HG02840 (cell line): ENCODE measurements around the gene SLIT1.
A peak's percentile ranks its signal among the peaks of the same experiment; 100 is the strongest.

ENCODE experiments used
- ATAC-seq: cut with Tn5 transposase; IDR thresholded peaks from one replicate; pipeline ENCODE4 v1.9.1; 2021; ENCODE audit warnings: mild to moderate bottlenecking, moderate library complexity, moderate number of reproducible peaks; ENCODE audit not compliant: unreplicated experiment, low FRiP score

The SLIT1 gene

GRCh38 chr10:97032624-97033023 lies 153.1 kb downstream of the SLIT1 start:
- ATAC-seq, result no peak

DNA sequence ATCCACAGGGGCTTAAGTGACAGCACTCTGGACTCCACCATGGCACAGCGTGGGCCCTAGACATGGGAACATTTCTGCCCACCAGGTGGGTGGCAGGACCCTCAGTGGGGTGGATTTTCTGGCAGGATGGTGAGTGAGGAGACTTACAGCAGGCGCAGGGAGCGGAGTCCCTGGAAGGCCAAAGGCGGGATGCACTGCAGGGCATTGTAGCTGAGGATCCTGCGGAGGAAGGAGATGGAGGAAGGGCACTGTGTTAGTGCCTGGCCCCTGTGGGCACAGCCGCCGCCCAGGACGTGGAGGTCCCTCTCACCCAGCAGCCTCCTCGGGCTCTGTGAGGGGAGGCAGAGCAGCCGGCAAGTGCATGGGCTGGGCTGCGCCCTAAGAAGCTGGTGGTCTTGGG lies 154.3 kb downstream of the SLIT1 start:
- ATAC-seq, result no peak

DNA sequence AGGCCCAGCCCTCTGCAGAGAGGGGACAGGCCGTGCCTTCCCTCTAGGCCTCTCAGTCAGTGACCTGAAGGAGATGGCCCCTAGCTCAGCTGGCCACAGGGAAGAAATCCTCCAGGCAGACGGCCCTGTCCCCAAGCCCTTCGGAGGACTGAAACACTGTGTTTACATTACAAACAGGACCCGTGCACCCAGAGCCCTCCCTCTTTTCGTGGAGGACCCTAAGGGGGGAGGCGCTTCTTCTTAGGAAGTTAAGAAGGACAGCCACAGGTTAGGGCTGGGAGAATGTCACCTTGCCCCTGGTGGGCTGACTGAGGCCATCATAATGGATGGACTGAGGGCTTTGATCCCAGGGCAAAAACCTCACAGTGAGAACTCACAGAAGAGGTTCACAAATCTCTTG lies 154.9 kb downstream of the SLIT1 start:
- no peak for ATAC-seq

DNA sequence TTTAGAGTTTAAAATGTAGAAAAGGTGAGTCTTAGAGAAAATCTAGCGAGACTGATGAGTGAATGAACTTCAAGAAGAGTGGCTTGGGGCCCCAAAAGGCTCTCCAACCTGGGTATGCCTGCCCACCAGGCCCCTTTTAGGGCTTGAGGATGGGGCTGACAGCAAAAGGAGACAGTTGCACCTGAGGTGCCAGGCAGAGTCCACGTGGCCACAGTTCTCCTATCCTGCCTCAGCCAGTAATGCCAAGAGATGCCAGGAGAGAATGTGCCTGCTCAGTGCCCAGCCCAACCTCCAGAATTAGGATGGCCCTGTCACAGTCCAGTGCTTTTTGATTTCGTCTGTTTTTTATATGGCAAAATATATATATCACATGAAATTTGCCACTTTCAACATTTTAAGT lies 156.5 kb downstream of the SLIT1 start:
- ATAC-seq, result no peak

DNA sequence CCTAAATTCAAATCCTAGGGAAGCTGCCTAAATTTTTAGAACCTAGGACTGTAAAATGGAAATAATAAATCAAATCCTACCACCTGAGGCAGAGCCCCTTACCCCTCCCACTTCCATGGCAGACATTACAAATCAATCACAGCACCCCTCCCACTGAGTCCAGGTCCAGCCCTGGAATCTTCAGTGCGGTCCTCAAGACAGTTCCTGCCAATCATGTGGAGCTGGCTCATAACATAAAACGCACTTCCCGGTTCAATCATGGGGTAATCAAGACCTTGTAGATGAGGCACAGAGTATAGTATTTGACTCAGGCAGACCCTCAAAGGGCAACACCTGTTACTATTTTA lies 157.0 kb downstream of the SLIT1 start:
- ATAC-seq, result no peak

DNA sequence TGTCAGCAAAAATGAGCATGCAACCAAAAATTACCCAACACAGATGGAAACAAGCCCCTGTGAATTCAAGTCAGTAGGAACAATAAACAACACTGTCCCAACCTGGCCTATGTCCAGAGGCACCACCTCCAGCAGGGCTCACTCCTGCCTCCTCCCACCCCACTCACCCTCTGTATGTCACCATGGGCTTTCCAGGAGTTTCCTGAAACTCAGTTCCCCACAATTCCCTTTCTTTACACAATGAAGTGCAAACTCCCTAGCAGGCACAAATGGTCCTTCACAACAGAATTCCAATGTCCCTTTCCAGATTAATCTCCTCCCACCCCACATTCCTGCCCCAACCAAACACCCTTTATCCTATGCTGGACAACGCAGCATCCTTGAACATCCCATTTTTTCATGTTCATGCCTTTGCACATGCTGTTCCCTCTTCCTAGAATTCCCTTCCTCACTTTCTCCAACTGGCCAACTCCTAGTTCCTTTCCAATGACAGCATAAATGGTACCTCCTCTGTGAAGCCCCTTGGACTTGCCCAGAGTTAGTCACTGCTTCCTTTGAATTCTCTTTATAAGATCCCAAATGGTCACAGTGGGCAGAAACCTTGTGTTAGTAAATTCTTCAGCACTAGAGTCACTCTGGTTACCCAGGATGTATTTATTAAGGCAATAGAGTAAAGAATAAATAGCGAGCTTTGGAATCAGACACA lies 157.5 kb downstream of the SLIT1 start:
- ATAC-seq, result no peak

DNA sequence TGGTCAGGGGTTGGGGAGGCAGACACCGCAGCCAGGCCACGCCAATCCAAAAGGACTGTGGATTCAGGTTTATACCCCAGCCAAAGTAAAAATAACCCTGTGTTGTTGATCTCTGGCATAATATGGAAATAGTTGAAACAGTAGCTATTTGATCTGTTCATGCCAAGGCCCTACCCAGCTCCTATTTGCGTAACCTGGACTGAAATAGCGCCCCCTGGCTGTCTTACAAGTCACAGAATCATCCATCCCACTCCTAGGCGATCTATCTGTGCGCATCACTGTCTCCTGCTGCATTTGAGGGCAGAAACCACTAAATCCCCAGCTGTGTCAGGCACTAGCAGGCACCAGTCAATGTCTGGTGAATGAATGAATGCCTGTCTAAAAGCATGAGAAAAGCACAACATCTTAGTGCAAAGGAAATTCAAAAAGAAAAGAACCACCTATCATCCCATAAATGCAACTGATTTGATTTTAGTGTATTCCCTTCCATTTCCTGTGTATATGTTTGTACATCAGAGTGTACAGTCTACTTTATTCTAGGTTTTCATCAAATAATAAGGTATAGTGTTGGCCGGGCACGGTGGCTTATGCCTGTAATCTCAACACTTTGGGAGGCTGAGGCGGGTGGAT lies 160.0 kb downstream of the SLIT1 start:
- ATAC-seq, result no peak

GRCh38 chr10:97024168-97025073 lies 161.3 kb downstream of the SLIT1 start:
- no peak for ATAC-seq

GRCh38 chr10:97023401-97024167 lies 162.2 kb downstream of the SLIT1 start:
- no peak for ATAC-seq

- no peak for ATAC-seq
These were observed 163.1 kb downstream of the SLIT1 start for GRCh38 chr10:97022616-97023015.

GRCh38 chr10:97020452-97021400 lies 165.0 kb downstream of the SLIT1 start:
- ATAC-seq, result no peak

- no peak for ATAC-seq
These were observed 166.4 kb downstream of the SLIT1 start for GRCh38 chr10:97019213-97019844.

DNA sequence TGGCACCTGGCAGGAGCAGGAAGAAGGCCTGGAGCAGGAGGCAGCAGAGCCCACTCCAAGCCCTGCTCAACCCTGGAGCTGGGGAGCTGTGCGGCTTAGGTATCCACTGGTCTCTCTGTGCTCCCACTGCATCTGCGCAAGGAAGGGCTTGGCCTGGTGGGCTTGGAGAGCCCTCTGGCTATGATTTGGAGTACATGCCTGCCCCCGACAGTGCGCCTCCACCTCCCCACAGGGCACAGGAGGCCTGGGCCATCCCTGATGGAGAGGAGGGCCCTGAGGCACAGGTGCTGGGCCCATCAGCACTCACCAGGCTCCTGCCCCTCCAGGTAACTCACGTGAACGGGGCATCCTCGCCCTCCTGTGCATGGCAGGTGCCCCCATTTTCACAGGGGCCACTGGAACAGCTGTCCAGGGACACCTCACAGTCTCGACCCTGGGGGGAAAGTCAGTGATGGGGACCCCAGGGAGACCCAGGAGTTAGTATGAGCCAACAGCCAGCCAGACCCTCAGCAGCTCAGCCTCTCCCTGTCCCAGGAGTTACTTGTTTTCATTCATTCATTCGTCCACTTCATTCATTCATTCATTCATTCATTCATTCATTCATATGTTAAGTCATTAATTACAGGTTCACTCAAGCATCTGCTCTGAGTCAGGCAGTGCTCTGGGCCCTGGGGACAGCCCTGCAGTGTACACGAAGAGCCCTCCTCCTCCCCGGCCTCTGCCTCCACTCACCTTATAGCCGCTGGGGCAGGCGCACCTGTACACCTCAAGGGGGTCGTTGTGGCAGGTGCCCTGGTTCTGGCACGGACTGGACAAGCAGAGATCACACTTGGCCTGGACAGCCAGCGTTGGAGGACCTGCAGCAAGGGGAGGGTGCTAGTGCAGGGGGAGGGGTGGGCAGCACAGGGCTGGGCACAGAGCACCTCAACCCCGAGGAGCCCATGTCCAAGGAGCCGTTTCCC lies 167.2 kb downstream of the SLIT1 start:
- ATAC-seq, result no peak

- no peak for ATAC-seq
These were observed 168.3 kb downstream of the SLIT1 start for GRCh38 chr10:97017474-97017903.

GRCh38 chr10:97016728-97017473 lies 168.9 kb downstream of the SLIT1 start:
- ATAC-seq, result peak; percentile 77

DNA sequence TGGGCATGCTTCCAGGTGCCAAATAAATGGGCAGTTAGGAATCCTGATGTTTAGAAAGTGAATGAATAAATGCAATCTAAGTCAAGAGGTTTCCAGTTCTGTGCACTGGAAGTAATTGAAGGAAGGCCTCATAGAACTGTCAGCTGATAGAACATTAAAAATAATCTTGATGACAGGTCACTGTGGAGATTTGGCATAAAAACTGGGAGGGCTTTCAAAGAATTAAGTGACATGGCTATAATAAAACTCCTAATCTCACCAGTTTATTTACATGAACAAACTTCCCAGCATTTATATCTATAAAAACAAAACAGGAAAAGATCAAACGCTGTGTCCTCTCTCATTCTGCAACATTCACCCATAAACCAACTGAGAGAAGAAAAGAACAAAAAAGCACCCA lies 170.5 kb downstream of the SLIT1 start:
- ATAC-seq, result no peak

- ATAC-seq, result no peak
These were observed 171.8 kb downstream of the SLIT1 start for GRCh38 chr10:97013983-97014382.
